ENCODE measurements around the gene P4HA2.
"Not testable (repeated sequence)": the region's sequence is repeated elsewhere in the genome, so short reads cannot be mapped to it uniquely, and the experiment has no call there.

The P4HA2 gene

DNA sequence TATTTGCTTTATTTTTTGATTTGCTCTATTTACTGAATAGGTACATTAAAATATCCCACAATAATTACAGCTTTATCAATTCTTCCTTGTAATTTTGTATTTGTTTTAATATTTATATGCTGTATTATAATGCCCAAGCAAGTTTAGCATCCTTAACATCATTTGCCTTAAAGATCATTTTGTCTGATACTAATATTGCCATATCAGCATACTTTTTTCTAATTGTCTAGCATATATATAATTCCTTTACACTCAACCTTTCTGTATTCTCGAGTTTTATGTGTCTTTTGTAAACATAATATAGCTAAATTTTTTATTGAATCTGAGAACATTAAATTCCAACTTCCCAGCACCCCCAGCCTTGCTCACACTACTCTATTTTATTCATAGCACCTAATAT lies 64.7 kb downstream of the P4HA2 start:
- in situ Hi-C loops (cut with MboI; ENCODE audit: low sequenced_read_pairs), result no loop called here

- in situ Hi-C loops (cut with MboI; ENCODE audit: low sequenced_read_pairs), result not testable (repeated sequence)
These were observed 65.9 kb downstream of the P4HA2 start for GRCh38 chr5:132161574-132162326.

GRCh38 chr5:132156413-132156812 lies 71.2 kb downstream of the P4HA2 start:
- in situ Hi-C loops (cut with MboI; ENCODE audit: low sequenced_read_pairs), result no loop called here

- in situ Hi-C loops (cut with MboI; ENCODE audit: low sequenced_read_pairs), result no loop called here
These were observed 77.1 kb downstream of the P4HA2 start for GRCh38 chr5:132150565-132150964.

DNA sequence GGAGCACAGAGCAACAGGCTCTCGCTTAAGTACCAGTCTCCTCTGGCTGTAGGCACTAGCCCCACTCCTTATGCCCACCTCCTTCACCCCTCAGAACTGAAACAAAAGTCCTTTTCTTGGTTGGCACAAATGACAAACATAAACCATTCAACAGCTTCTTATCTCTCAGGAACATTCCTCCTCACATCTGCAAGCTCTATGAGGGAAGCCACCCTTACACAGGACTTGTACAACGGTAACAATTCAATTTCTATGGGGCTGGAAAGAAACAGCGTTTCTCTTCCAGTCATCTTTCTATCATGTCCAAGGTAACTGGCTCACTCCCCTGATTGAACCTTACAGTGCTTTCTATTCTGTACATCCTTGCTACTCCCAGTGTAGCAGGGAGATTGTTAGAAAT lies 80.0 kb downstream of the P4HA2 start:
- in situ Hi-C loops (cut with MboI; ENCODE audit: low sequenced_read_pairs), result no loop called here

DNA sequence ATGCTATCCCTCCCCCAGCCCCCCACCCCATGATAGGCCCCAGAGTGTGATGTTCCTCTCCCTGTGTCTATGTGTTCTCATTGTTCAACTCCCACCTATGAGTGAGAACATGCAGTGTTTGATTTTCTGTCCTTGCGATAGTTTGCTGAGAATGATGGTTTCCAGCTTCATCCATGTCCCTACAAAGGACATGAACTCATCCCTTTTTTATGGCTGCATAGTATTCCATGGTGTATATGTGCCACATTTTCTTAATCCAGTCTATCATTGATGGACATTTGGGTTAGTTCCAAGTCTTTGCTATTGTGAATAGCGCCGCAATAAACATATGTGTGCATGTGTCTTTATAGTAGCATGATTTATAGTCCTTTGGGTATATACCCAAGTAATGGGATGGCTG lies 82.3 kb downstream of the P4HA2 start:
- in situ Hi-C loops (cut with MboI; ENCODE audit: low sequenced_read_pairs), result not testable (repeated sequence)

GRCh38 chr5:132143148-132143547 lies 84.5 kb downstream of the P4HA2 start:
- in situ Hi-C loops (cut with MboI; ENCODE audit: low sequenced_read_pairs), result no loop called here

DNA sequence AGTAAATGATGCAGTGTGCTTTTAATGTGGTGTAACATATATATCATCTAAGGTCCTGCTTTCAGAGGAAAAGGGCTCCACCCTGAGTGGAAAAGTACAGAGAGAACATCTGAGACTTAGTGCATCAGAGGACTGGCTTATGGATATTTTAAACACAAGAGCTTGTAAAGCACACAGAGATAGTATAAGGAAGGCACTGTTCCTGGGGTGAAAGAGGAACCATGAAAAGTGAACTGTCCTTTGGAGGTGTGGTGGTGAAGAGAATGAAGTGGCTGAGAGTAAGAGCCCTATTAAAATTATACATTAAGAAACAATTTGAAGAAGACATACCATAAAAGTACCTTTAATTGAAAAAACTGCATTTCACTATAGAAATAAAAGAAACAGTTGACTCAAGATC lies 85.2 kb downstream of the P4HA2 start:
- in situ Hi-C loops (cut with MboI; ENCODE audit: low sequenced_read_pairs), result no loop called here
